Middle frontal gyrus (tissue), 1 donor: ENCODE data around the gene UQCRC2.
"Not testable (repeated sequence)": the region's sequence is repeated elsewhere in the genome, so short reads cannot be mapped to it uniquely, and the experiment has no call there.

ENCODE experiments used
- DNase-seq: peaks from one replicate; pipeline ENCODE4 v3.0.0-alpha.2; 2015; ENCODE audit warnings: low spot score; ENCODE audit errors: extremely low spot score

Gene UQCRC2

GRCh38 chr16:21952793-21953540 is at the start of gene UQCRC2:
UQCRC2 (plus strand) TSS chr16:21953361; CDS start chr16:21953424, 63 bp downstream.
- peak; percentile 87 for DNase-seq

DNA sequence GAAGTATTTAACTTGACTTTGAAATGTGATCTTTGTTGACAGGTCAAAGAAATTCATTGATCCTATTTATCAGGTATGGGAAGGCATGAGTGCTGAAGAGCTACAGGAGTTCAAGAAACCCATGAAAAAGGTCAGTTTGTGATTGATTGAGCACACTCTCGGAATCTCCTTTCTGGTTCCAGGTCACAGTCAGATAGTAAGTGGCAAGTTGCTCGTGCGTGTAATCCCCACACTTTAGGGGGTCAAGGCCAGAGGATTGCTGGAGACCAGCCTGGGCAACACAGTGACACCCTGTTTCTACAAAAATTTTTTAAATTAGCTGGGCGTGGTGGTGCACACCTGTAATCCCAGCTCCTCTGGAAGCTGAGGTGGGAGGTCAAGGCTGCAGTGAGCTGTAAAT is 20.5 kb upstream of the UQCRC2 start:
- DNase-seq, result not testable (repeated sequence)

GRCh38 chr16:21933316-21933715 is 19.8 kb upstream of the UQCRC2 start:
- DNase-seq, result not testable (repeated sequence)

- DNase-seq, result not testable (repeated sequence)
These were observed 19.4 kb upstream of the UQCRC2 start for GRCh38 chr16:21933790-21934189.

GRCh38 chr16:21936216-21936615 is 16.9 kb upstream of the UQCRC2 start:
- DNase-seq, result not testable (repeated sequence)

DNA sequence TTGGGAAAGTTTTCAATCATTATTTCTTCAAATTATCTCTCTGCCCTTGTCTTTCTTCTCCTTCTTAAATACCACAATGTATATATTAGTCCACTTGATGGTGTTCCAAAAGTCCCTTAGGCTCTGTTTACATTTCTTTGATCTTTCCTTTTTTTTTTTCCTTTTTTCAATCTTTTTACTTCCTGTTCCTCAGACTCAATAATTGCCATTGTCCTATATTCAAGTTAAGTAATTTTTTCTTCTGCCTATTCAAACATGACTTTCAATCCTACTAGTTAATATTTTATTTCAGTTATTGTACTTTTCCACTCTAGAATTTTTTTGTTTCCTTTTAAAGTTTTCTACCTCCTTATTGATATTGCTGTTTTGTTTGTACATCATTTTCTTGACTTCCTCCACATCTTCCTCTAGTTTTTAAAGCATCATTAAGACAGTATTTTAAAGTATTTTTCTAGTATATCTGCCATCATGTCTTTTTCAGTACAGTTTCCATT is 15.8 kb upstream of the UQCRC2 start:
- DNase-seq, result no peak

DNA sequence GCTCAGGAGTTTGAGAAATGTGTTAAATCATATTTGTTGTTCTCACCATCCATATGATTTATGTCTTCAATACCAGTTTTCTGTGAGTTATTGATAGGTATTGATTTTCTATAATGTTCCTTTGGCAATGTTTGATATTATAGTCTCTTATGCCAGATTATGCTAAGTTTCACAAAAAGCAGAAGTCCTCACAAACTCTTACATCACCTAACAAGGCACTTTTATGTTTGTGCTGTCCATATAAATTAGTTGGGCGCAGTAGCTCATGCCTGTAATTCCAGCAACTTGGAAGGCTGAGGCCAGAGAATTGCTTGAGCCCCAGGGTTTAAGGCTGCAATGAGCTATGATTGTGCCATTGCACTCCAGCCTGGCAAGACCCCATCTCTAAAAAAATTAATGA is 12.6 kb upstream of the UQCRC2 start:
- DNase-seq, result no peak

DNA sequence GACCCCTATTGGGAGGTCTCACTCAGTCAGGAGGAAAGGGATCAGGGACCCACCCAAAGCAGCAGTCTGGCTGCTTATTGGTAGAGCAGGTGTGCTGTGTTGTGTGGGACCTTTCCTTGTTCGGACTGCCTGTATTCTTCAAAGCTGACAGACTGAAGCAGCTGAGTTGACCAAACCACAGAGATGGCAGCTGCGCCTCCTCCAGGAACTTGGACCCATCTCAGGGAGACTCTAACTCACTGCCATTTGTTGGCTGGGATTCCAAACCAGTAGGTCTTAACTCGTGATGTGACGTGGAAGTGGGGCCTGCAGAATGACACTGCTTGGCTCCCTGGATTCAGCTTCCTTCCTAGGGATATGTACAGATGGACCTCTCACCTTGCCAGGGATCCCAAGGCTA is 9.6 kb upstream of the UQCRC2 start:
- DNase-seq, result no peak

DNA sequence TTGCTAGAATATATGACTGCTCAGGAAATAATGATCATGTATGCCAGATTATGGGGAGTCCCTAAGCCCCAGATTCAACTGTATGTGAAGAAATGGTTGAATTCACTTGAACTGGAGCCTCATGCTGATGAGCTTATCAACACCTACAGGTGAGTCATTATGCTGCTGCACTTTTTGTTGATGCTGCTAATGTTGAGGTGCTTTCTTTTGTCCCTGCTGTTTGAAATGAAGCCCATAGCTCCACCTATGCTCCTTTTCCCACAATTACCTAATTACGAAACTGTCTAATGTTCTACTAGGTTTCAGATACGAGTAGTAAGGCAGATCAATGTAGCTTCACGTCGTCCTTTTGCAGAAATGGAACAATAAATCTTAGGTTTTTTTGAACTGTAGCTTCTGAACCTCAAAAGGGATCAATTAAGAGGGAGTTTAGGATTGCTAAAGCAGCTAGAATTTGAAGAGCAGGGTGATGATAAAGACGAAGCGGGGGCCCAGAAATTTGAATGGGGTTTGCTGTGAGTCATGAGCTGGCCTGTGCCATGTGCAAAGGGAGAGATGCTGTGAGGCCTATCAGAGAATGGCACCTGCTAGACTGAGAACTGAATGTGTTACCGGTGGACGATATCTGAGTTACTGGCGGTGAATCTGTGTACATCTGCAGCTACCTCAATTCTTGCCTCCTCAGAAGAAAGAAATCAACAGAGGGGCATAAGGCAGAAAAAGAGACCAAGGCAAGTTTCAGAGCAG is 6.1 kb upstream of the UQCRC2 start:
- DNase-seq, result no peak

DNA sequence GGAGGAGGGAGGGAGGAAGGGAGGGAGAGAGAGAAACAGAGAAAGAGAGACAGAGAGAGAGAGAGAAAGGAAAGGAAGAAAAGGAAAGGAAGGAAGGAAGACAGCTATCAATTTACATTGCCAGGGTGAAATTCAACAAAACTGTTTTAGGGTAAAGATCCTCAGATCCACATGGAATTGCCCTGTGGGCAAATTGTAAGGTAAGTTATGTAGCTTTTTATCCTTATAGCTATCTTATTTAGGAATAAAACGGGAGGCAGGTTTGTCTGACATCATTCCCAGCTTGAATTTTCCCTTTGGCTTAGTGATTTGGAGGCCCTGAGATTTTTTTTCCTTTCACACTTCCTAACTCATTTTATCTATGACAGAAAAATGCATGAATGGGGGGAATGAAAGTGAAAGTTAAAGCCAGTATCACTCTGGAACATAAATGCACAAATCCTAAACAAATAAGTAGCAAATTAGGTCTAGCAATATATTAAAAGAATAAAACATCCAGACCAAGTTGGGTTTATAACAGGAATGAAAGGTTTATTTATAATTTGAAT is 3.4 kb upstream of the UQCRC2 start:
- no peak for DNase-seq

GRCh38 chr16:21950782-21951521 is 2.2 kb upstream of the UQCRC2 start:
- no peak for DNase-seq

DNA sequence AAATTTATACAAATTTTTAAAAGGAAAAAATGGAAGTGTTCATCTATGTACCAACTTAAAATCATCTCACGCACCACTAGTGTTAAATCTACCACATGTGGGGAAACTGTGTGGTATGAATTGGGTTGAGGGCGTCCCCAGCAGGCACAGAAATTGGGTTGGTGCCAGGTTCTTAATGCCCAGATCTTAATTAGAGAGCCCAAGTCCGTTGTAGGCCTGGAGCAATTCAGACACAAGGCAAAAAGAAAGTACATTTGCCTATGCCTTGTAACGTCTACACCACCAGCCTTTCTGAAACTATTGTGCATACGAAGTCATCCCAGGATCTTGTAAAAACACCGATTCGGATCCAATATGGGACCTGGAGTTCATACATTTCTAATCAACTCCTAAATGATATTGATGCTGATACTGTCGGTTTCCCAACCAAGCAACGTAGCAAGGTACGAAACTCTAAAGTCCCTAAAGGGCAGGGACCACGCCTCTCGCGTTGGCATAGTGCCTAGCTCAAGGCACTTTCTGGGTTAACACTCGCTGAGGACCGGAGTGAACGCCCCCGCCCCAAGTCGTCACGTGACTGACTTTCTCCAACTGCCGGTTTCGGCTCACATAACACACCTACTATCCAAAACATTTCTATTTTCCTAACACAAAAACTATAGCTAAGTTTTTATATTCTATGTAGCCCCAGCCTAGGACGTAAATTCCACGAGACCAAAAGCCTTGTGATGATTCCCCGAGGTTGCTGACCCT is 945 bp upstream of the UQCRC2 start:
- DNase-seq, result peak; percentile 24

GRCh38 chr16:21953541-21953902 is 361 bp downstream of the UQCRC2 start:
- DNase-seq, result no peak

DNA sequence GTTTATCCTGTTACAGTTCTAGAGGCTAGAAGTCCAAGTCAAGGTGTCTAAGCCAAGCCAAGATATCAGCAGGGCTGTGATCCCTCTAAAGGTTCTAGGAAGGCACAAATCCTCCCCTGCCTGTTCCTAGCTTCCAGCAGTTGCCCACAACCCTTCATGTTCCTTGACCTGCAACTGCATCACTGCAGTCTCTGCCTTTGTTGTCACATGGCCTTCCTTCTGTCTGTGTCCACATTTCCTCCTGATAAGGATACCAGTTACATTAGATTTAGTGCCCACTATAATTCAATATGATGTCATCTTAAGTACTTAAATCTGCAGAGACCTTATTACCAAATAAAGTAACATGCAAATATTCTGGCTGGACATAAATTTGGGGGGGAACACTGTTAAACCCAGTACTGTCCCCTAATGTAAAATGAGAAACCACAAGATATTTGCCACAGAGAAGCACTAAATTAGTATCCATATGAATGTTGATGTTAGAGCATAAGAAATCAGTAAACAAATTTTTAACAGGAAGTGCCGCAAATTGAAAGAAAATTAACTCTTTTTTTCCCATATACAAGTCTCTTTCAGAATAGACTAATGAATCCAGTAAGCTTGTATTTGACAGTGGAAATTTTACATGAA is 4.7 kb downstream of the UQCRC2 start:
- DNase-seq, result no peak

DNA sequence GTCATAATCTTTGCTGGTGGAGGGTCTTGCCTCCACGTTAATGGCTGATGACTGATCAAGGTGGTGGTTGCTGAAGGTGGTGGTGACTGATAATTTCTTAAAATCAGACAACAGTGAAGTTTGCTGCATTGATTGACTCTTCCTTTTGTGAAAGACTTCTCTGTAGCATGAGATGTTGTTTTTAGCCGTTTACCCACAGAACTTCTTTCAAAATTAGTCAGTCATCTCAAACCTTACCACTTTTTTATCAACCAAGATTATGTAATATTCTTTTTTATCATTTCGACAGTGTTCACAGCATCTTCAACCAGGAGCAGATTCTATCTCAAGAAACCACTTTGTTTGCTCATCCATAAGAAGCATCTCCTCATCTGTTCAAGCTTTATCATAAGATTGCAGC is 5.9 kb downstream of the UQCRC2 start:
- DNase-seq, result no peak

DNA sequence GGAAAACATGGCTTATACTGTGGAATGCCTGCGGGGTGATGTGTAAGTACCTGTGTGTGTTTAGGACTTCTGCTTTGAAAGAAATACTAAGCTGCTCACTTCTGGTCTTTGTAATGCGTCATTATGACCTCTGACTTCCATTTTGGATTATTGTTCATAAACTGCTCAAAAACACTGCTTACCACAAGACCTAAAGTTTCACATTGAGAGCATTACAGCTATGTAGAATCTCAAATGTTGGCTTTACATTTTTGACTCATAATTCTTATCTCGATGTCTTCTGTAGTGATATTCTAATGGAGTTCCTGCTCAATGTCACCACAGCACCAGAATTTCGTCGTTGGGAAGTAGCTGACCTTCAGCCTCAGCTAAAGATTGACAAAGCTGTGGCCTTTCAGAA is 9.3 kb downstream of the UQCRC2 start:
- DNase-seq, result no peak

- no peak for DNase-seq
These were observed 10.7 kb downstream of the UQCRC2 start for GRCh38 chr16:21963887-21964286.

GRCh38 chr16:21964353-21964752 is 11.2 kb downstream of the UQCRC2 start:
- DNase-seq, result no peak

DNA sequence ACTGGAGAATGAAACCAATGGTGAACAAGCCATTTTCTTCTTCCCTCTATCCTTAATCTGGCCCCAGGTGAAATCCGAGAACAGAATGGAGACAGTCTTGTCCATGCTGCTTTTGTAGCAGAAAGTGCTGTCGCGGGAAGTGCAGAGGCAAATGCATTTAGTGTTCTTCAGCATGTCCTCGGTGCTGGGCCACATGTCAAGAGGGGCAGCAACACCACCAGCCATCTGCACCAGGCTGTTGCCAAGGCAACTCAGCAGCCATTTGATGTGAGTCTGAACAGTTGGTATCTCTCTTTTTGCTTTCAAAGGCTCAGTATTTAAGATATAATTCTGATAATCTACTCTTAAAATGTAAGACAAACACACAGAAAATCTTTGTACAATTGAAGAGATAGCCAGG is 18.7 kb downstream of the UQCRC2 start:
- DNase-seq, result no peak

DNA sequence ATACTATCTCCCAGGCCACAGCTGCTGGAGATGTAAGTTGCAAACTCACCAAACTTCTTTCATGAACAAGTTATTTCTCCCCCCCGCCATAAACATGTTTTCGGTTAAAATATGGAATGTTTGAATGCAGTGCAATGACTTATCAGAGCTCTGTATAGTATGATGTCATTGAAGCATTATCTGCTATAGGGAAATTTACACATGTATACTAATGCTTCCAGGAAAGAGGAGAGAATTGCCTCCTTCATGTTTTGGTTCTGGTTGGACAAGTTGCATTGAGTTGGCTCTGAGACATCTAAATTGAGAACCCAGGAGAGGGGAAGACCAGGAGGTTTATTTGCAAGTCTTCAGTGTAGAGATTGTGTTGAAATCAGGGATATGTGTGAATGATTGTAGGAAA is 20.8 kb downstream of the UQCRC2 start:
- DNase-seq, result no peak

- no peak for DNase-seq
These were observed 26.9 kb downstream of the UQCRC2 start for GRCh38 chr16:21980032-21980431.
